IPS-11a (cell line): ENCODE results near the gene MXD3.
"Not testable (repeated sequence)": the region's sequence is repeated elsewhere in the genome, so short reads cannot be mapped to it uniquely, and the experiment has no call there.

Source experiments
- H3K4me3 ChIP-seq: one replicate; pipeline ENCODE4 v1.5.1; 2013; ENCODE audit warnings: low read depth, low read length, control low read depth

Gene MXD3

DNA sequence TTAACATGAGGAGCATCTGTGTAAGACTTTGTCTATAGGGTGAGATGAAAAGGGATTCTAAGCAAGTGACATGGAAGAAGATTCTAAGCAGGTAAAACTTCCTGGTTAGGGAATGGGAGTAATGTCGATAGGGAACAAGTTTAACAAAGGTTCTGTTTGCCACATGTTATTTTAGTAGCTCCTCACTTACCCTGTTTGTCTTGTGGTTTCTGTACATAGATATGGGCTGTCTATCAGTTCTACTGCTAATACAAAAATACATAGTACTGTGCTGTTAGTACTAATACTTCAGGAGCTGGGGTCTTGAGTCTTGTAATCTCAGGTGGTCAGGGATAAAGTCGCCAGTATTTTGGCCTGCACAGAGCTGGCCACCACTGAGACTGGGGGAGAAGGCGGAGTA lies 41.0 kb downstream of the MXD3 start:
- no peak overlapping the region for H3K4me3 ChIP-seq

GRCh38 chr5:177269976-177270375 lies 41.7 kb downstream of the MXD3 start:
- H3K4me3 ChIP-seq: no peak overlapping the region

GRCh38 chr5:177269232-177269895 lies 42.3 kb downstream of the MXD3 start:
- H3K4me3 ChIP-seq: no peak overlapping the region

DNA sequence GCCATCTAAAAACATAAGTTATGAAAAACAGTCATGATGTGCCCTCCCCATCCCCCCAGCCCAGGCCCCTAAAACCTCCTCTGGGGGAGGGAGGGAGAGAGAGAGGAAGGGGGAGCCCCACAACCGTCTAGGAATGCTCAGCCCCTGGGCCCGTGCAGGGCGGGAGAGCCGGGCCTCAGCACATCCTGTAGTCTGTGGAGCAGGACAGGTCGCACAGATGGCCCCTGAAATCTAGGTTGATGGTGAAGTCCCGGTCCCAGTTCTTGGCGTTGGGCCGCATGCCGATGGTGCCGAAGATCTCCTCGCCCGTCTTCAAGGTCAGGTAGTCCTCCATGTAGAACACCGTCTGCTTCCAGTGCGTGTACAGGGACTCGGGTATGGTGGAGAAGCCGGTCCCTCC lies 46.3 kb downstream of the MXD3 start:
- no peak overlapping the region for H3K4me3 ChIP-seq

DNA sequence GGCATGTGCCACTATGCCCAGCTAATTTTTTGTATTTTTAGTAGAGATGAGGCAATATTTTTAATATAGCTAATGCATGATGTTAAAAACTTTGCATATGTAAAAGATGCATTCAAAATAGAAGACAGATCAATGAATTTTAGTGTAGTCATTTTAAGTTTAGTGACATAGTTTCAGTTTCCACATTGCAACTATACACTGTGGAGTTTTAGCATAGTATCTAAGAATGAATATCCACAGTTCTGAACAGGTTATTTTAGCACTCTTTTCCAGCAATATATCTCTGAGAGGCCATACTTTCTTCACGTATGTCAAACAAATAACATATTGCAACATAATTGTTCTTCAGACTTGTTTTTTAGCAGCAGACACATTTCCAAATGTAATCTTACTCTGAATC lies 47.5 kb downstream of the MXD3 start:
- H3K4me3 ChIP-seq: no peak overlapping the region

DNA sequence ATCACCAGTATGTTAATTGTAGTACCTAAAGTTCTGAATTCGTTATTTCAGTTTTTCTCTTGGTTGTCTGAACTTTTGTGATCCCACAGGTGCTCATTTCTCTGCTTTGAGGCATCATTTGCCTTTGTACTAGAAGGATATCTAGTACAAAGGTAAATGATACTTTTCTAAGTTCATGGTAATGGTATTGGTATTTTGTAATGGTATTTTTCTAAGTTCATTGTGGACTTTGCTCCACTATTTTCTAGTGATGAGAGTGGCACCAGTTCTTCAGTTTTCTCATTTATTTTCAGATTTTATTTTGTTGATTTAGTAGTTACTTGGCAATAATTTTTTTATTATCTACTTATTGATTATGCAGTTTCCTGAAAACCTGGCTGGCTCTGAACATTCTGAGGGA lies 50.2 kb downstream of the MXD3 start:
- no peak overlapping the region for H3K4me3 ChIP-seq

DNA sequence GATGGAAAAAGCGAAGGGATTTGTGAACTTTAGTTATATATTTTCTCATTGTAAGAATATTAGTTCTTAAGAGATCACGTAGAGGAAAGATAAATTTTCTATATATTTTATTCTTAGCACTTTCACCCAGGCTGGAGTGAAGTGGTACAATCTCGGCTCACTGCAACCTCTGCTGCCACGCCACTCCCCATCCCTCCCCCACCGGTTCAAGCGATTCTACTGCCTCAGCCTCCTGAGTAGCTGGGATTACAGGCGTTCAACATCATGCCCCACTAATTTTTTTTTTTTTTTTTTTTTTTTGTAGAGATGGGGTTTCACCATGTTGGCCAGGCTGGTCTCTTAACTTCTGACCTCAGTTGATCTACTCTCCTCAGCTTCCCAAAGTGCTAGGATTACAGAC lies 50.7 kb downstream of the MXD3 start:
- no peak overlapping the region for H3K4me3 ChIP-seq

DNA sequence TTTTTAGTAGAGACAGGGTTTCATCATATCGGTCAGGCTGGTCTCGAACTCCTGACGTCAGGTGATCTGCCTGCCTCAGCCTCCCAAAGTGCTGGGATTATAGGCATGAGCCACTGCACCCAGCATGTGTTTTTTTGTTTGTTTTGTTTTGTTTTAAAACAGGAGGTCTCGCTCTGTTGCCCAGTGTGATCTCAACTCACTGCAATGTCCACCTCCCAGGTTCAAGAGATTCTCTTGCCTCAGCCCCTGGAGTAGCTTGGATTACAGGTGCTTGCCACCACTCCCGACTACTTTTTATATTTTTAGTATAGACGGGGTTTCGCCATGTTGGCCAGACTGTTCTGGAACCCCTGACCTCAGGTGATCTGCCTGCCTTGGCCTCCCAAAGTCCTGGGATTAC lies 53.0 kb downstream of the MXD3 start:
- H3K4me3 ChIP-seq: not testable (repeated sequence)
